Lower leg skin (tissue), 3 donors: ENCODE data around the gene GDPD4.

ENCODE experiments used
- POLR2A ChIP-seq, 2 donors: fragments of 450-650 bp; IDR thresholded peaks; one replicate each; pipeline ENCODE4 v1.6.1; 2016 to 2017; ENCODE audit warnings: antibody characterized with exemption in 2 of 2, mild to moderate bottlenecking in 1 of 2, moderate library complexity in 1 of 2
- TF ChIP-seq, protein P1 (sequence below), 3 donors: fragments of 450-650 bp; IDR thresholded peaks; one replicate each; pipeline ENCODE4 v1.5.1; 2016; ENCODE audit warnings: antibody characterized with exemption in 3 of 3, mild to moderate bottlenecking in 3 of 3, moderate library complexity in 2 of 3

- TF ChIP-seq, protein P1, sequence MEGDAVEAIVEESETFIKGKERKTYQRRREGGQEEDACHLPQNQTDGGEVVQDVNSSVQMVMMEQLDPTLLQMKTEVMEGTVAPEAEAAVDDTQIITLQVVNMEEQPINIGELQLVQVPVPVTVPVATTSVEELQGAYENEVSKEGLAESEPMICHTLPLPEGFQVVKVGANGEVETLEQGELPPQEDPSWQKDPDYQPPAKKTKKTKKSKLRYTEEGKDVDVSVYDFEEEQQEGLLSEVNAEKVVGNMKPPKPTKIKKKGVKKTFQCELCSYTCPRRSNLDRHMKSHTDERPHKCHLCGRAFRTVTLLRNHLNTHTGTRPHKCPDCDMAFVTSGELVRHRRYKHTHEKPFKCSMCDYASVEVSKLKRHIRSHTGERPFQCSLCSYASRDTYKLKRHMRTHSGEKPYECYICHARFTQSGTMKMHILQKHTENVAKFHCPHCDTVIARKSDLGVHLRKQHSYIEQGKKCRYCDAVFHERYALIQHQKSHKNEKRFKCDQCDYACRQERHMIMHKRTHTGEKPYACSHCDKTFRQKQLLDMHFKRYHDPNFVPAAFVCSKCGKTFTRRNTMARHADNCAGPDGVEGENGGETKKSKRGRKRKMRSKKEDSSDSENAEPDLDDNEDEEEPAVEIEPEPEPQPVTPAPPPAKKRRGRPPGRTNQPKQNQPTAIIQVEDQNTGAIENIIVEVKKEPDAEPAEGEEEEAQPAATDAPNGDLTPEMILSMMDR (IDR thresholded peaks at IDR 0.05) = no peak
- no peak for TF ChIP-seq POLR2A (IDR thresholded peaks at IDR 0.05)
These were observed 111.0 kb downstream of the GDPD4 start for GRCh38 chr11:77190331-77191075.
